CD8-positive, alpha-beta memory T cell (primary cell): ENCODE data around the gene PPP1R1C. TPM values are rescaled to one million over a fixed set of nuclear protein-coding genes. Genes with fewer than 3 reads are reported as not detected.

ENCODE experiments used
- CTCF ChIA-PET: fragments of 350-600 bp; sonication (Branson Sonifier 250); formaldehyde crosslinking; loops from one replicate; lab custom pipeline; 2021; ENCODE audit warnings: antibody characterized with exemption; lab: Charles Lee
- POLR2A ChIA-PET: fragments of 350-600 bp; sonication (Branson Sonifier 250); formaldehyde crosslinking; loops from one replicate; lab custom pipeline; 2021; ENCODE audit warnings: antibody characterized with exemption; lab: Charles Lee
- DNase-seq, 5 donors: peaks; one replicate each; pipeline versions ENCODE4 v3.0.0 to v3.0.0-alpha.2; 2020 to 2022; ENCODE audit warnings: mixed read lengths in 1 of 5
- H3K27ac ChIP-seq: one replicate; pipeline ENCODE4 v1.7.0; 2013; ENCODE audit warnings: low read depth, mild to moderate bottlenecking, low read length, moderate library complexity
- H3K27me3 ChIP-seq: 2 replicates; pipeline ENCODE4 v1.7.0; 2013; ENCODE audit warnings: low read length, mild to moderate bottlenecking; ENCODE audit not compliant: insufficient read depth, poor library complexity, severe bottlenecking
- H3K36me3 ChIP-seq: 2 replicates; pipeline ENCODE4 v1.7.0; 2013; ENCODE audit warnings: mild to moderate bottlenecking, low read length, moderate library complexity; ENCODE audit not compliant: insufficient read depth
- H3K4me1 ChIP-seq: 2 replicates; pipeline ENCODE4 v1.7.0; 2013; ENCODE audit warnings: mild to moderate bottlenecking, low read length, moderate library complexity; ENCODE audit not compliant: insufficient read depth
- H3K4me3 ChIP-seq: 2 replicates; pipeline ENCODE4 v1.7.0; 2013; ENCODE audit warnings: mild to moderate bottlenecking, low read length
- H3K9me3 ChIP-seq: 2 replicates; pipeline ENCODE4 v1.7.0; 2013; ENCODE audit warnings: mild to moderate bottlenecking, low read length
- H3K27ac Mint-ChIP-seq, 8 donors: one replicate each; pipeline ENCODE4 v1.8.0; 2020 to 2021; ENCODE audit warnings: mixed read lengths in 8 of 8, mild to moderate bottlenecking in 6 of 8, inconsistent platforms in 3 of 8, moderate library complexity in 3 of 8
- H3K27me3 Mint-ChIP-seq, 2 donors: one replicate each; pipeline ENCODE4 v1.8.0; 2020 to 2021; ENCODE audit warnings: mixed read lengths in 2 of 2, mild to moderate bottlenecking in 1 of 2, moderate library complexity in 1 of 2
- H3K36me3 Mint-ChIP-seq, 3 donors: one replicate each; pipeline ENCODE4 v1.8.0; 2020 to 2021; ENCODE audit warnings: mixed read lengths in 3 of 3, inconsistent platforms in 1 of 3, mild to moderate bottlenecking in 1 of 3
- H3K4me1 Mint-ChIP-seq, 3 donors: one replicate each; pipeline ENCODE4 v1.8.0; 2020 to 2021; ENCODE audit warnings: mixed read lengths in 3 of 3, inconsistent platforms in 1 of 3, mild to moderate bottlenecking in 1 of 3
- H3K4me3 Mint-ChIP-seq, 7 donors: one replicate each; pipeline ENCODE4 v1.8.0; 2020 to 2021; ENCODE audit warnings: mixed read lengths in 7 of 7, mild to moderate bottlenecking in 6 of 7, moderate library complexity in 4 of 7, inconsistent platforms in 2 of 7
- H3K9me3 Mint-ChIP-seq, 5 donors: one replicate each; pipeline ENCODE4 v1.8.0; 2020 to 2022; ENCODE audit warnings: mixed read lengths in 5 of 5, mild to moderate bottlenecking in 3 of 5, moderate library complexity in 2 of 5, inconsistent platforms in 1 of 5
- polyA plus RNA-seq: library from polyadenylated mRNA; unstranded; fragments of 300-500 nt; fragmentation: Illumina TruSeq; gene quantifications from one replicate; pipeline ENCODE4 v1.2.3, GENCODE V29; 2021
- total RNA-seq, 2 experiments: library from RNA; stranded (reverse); gene quantifications; one replicate each; pipeline ENCODE4 v1.2.3, GENCODE V29; 2021

PPP1R1C gene
- total and polyA plus RNA-seq, 3 experiments from 2014 or later: not detected

DNA sequence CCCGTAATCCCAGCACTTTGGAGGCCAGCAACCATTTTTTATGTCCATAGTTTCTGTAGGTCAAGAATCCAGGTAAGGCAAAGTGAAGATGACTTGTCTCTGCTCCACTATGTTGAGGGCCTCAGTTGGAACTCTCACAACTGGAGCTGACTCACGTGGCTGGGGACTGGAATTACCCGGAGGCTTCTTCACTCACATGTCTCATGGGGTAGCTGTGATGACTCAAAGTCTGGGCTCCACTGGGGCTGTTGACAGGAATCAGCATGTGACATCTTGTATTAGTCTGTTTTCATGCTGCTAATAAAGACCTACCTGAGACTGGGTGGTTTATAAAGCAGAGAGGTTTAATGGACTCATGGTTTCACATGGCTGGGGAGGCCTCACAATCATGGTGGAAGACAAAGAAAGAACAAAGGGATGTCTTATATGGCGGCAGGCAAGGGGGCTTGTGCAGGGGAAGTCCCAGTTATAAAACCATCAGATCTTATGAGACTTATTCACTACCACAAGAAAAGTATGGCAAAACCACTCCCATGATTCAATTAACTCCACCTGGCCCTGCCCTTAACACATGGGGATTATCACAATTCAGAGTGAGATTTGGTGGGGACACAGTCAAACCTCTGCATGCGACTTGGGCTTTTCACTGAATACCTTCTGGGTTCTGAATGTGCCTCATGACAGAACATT is 7.8 kb upstream of the PPP1R1C start:
- H3K4me3 ChIP-seq: no peak overlapping the region
- no peaks in the 10 kb centered on the region for H3K27me3 ChIP-seq
- H3K27me3 Mint-ChIP-seq: peaks cover 5 to 11% of the 10 kb centered on the region in 2 donors
- ChIA-PET CTCF (no interaction called here), POLR2A (no interaction called here)
- no peak for DNase-seq
- H3K4me1 Mint-ChIP-seq: no peaks in the 10 kb centered on the region
- H3K27ac Mint-ChIP-seq: no peak overlapping the region
- H3K36me3 ChIP-seq: no peaks in the 10 kb centered on the region
- no peaks in the 10 kb centered on the region for H3K9me3 ChIP-seq
- H3K9me3 Mint-ChIP-seq: no peaks in the 10 kb centered on the region
- no peaks in the 10 kb centered on the region for H3K4me1 ChIP-seq
- H3K27ac ChIP-seq: no peak overlapping the region
- H3K36me3 Mint-ChIP-seq: no peaks in the 10 kb centered on the region
- no peak overlapping the region for H3K4me3 Mint-ChIP-seq

DNA sequence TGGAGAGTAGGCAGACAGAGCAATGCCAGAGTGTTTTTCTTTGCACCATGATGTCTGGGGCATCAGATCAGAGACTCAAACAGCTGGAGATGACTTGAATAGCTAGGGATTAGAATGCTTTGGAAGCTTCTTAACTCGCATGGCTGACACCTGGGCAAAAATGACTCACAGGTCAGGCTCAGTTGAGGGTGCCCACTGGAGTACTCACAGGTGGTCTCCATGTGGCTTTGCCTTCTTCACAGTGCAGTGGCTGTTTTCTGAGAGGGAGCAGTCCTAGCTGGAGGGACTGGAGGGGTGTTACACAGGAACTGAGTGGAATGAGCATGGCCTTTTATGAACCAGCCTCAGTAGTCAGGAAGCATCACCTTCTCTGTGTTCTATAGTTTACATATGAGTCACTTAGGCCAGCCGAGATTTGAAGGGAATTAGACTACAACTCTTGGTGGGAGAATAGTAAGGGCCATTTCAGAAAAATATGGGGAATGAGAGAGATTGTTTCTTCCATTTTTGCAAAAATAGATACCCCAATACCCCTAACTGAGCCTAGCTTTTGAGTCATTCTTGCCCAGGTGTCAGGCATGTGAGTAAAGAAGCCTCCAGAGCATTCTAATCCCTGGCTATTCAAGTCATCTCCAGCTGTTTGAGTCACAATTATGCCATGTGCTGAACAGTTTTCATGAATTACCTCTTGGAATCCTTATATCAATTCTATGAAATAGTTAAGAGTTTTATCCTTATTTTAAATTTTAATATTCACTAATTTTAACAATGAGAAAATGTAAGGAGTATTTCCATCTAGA is 7.1 kb upstream of the PPP1R1C start:
- Histone ChIP-seq H3K36me3 (no peaks in the 10 kb centered on the region), H3K4me3 (no peak overlapping the region), H3K9me3 (no peaks in the 10 kb centered on the region), H3K27ac (no peak overlapping the region), H3K4me1 (no peaks in the 10 kb centered on the region), H3K27me3 (no peaks in the 10 kb centered on the region)
- H3K27me3 Mint-ChIP-seq: peaks cover 3 to 10% of the 10 kb centered on the region in 2 donors
- H3K27ac Mint-ChIP-seq: no peak overlapping the region
- H3K4me1 Mint-ChIP-seq: no peaks in the 10 kb centered on the region
- ChIA-PET CTCF (no interaction called here), POLR2A (no interaction called here)
- H3K36me3 Mint-ChIP-seq: no peaks in the 10 kb centered on the region
- H3K4me3 Mint-ChIP-seq: no peak overlapping the region
- DNase-seq: no peak
- no peaks in the 10 kb centered on the region for H3K9me3 Mint-ChIP-seq

DNA sequence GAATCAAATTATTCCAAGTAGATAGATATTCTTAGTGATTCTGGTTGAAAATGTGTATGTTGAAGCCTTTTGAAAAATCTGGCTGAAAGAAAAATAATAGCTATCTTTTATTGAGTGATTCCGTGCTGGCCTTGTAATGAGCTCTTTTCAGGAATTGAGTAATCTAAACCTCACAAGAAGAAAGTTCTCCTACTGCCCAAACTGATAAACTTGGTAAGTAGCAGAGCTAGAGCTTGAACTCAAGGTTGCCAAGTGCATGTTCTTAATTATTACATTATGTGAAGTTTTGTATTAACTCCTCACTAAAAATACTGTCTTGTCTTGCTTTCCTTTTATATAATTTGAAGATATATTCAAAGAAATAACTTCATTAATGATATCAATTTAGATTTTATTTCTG is 1.6 kb upstream of the PPP1R1C start:
- Histone ChIP-seq H3K4me3 (no peak overlapping the region), H3K27me3 (no peaks in the 10 kb centered on the region), H3K36me3 (no peaks in the 10 kb centered on the region), H3K9me3 (no peaks in the 10 kb centered on the region), H3K27ac (no peak overlapping the region), H3K4me1 (no peaks in the 10 kb centered on the region)
- ChIA-PET POLR2A (no interaction called here), CTCF (no interaction called here)
- no peaks in the 10 kb centered on the region for H3K4me1 Mint-ChIP-seq
- H3K27me3 Mint-ChIP-seq: peaks cover 4 to 6% of the 10 kb centered on the region in 2 donors
- DNase-seq: no peak
- H3K36me3 Mint-ChIP-seq: no peaks in the 10 kb centered on the region
- no peak overlapping the region for H3K27ac Mint-ChIP-seq
- H3K9me3 Mint-ChIP-seq: no peaks in the 10 kb centered on the region
- H3K4me3 Mint-ChIP-seq: no peak overlapping the region

DNA sequence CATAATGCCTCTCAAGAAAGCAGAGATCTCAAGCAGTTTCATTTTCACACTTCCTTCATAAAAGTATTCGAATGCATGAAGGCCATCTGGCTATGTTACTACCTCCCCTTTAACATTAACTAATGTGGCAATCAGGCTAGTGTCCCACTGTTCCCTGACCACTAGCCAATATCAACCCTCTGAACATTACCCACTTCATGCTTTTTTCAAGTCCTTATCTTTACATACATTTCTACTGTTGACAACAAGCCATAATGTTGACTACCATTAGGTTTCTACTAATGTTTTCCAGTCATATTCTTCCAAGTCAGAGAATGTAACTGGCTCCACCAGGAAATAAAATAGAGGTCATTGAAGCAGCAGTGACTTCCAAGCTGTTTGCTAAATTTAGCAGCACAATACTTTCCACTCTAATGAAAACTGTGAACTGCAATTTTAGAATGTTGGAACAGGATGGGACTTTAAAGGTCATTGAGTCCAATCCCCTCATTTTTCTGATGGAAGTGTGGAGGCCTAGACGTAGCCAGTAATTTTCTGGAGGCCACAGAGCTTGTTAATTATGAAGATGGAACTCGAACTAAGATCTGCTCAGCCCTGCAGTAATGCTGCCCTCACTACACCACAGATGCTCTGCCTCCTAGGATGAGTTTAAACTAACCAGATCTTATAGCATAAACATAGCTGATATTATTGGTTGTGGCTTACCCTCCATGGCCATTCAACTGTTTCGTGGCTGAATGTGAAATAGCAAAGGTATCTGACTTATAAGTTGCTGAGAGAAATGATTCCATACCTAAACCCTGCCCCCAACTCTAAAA is 630 bp upstream of the PPP1R1C start:
- H3K27me3 Mint-ChIP-seq: peaks cover 6 to 8% of the 10 kb centered on the region in 2 donors
- no peaks in the 10 kb centered on the region for H3K36me3 ChIP-seq
- no peak overlapping the region for H3K4me3 ChIP-seq
- ChIA-PET POLR2A (no interaction called here), CTCF (no interaction called here)
- no peak overlapping the region for H3K27ac ChIP-seq
- H3K4me1 ChIP-seq: no peaks in the 10 kb centered on the region
- no peaks in the 10 kb centered on the region for H3K4me1 Mint-ChIP-seq
- no peaks in the 10 kb centered on the region for H3K36me3 Mint-ChIP-seq
- no peaks in the 10 kb centered on the region for H3K27me3 ChIP-seq
- no peaks in the 10 kb centered on the region for H3K9me3 Mint-ChIP-seq
- no peak for DNase-seq
- no peaks in the 10 kb centered on the region for H3K9me3 ChIP-seq
- no peak overlapping the region for H3K4me3 Mint-ChIP-seq
- no peak overlapping the region for H3K27ac Mint-ChIP-seq

DNA sequence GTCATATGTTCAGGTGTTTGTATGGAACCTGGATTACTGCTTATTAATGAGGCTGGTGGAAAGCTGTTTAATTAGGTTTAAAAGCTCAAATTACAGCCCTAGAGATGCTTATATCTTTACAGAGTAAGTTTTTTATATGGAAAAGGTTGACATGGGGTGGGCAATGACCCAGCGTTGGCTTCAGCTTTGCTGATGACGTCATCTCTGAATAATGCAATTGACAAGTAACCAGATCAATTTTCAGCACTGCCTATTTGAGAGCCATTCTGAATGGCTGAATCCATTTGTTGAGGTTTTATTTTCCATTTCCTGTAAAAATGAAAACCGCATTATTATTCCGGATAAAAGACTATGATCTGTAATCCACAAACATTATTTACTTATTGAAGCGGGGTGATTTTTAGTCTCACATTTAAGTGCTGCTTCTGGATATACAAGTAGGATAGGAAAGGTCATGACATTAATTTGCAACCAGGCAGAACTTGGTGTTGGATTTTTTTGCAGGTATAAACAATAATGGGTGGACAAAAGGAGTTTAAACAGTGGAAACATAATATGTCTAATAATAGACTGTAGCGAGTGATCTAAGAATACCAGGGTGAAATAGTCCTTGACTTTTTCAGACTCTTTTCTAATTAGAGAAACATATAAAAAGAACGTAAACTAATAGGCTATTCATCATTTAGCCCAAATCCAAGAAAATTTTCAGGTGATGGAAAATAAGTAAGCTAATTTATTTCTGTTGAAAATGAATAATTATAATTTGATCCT is 2.7 kb downstream of the PPP1R1C start:
- no peaks in the 10 kb centered on the region for H3K36me3 Mint-ChIP-seq
- H3K27me3 ChIP-seq: no peaks in the 10 kb centered on the region
- no peak overlapping the region for H3K4me3 ChIP-seq
- H3K9me3 ChIP-seq: no peaks in the 10 kb centered on the region
- CTCF ChIA-PET: no interaction called here
- H3K27me3 Mint-ChIP-seq: peaks cover 0 to 14% of the 10 kb centered on the region in 2 donors
- no peak for DNase-seq
- H3K27ac ChIP-seq: no peak overlapping the region
- no peaks in the 10 kb centered on the region for H3K4me1 ChIP-seq
- H3K4me3 Mint-ChIP-seq: no peak overlapping the region
- no peaks in the 10 kb centered on the region for H3K4me1 Mint-ChIP-seq
- no peak overlapping the region for H3K27ac Mint-ChIP-seq
- POLR2A ChIA-PET: no interaction called here
- no peaks in the 10 kb centered on the region for H3K36me3 ChIP-seq
- no peaks in the 10 kb centered on the region for H3K9me3 Mint-ChIP-seq

DNA sequence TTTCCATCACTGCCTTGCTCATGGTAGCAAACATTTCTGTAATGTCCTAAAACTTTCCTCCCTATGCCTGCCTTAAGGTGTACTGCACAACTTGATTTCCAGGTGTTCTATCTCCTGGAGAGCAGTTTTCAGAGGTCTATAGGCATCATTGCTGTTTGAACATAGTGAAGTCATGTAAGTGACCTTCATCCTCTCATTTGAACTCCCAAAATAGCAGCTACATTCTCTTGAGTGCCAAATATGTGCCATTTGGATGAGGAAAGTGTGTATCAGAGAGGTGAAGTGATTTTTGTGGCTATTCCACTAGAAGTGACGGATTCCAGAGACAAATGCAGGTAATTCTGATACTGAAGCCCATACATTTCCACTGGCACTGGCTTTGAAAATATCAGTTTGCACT is 3.4 kb downstream of the PPP1R1C start:
- no peaks in the 10 kb centered on the region for H3K4me1 ChIP-seq
- Mint-ChIP-seq H3K4me1 (no peaks in the 10 kb centered on the region), H3K36me3 (no peaks in the 10 kb centered on the region), H3K4me3 (no peak overlapping the region), H3K9me3 (no peaks in the 10 kb centered on the region), H3K27ac (no peak overlapping the region), H3K27me3 (peaks cover 0 to 14% of the 10 kb centered on the region in 2 donors)
- no peaks in the 10 kb centered on the region for H3K9me3 ChIP-seq
- no peak for DNase-seq
- ChIA-PET CTCF (no interaction called here), POLR2A (no interaction called here)
- no peaks in the 10 kb centered on the region for H3K36me3 ChIP-seq
- no peak overlapping the region for H3K27ac ChIP-seq
- no peaks in the 10 kb centered on the region for H3K27me3 ChIP-seq
- H3K4me3 ChIP-seq: no peak overlapping the region

DNA sequence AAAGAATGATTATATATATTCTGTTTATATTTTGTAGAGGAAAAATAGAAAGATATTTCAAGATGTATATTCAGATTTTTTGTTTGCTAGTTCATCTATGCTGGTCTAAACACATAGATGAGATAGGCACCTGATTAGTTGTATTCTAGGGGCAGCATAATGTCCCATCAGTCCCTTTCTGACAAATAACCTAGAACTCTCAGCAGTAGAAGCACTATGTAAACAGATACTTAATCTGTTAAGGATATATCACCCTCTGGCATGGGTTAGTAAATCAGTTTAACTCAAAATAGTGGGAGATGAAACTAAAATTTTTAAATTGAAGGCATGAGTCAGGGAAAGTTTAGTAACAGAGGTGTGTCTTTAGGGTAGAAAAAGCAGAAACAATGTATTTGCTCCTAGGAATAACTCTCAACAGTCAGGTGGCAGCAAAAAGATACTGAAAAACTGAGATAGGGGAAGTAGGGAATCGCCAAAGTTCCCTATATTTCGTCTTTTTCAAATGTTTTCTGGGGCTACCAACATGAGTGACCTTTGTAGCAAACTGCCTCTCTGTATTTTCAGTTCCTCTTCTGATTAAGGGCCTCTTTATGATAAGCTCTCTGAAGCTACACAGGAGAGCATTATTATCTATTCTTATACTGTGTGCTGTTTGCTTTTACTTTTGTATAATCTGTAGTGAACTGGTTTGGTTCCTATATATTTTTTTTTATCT is 5.7 kb downstream of the PPP1R1C start:
- H3K9me3 Mint-ChIP-seq: no peaks in the 10 kb centered on the region

More for the DNA sequence above, 5.7 kb downstream of the PPP1R1C start:
- Histone ChIP-seq H3K27ac (no peak overlapping the region), H3K27me3 (no peaks in the 10 kb centered on the region), H3K9me3 (no peaks in the 10 kb centered on the region), H3K4me3 (no peak overlapping the region), H3K4me1 (no peaks in the 10 kb centered on the region), H3K36me3 (no peaks in the 10 kb centered on the region)
- Mint-ChIP-seq H3K27me3 (peaks cover 2 to 14% of the 10 kb centered on the region in 2 donors), H3K36me3 (no peaks in the 10 kb centered on the region), H3K27ac (no peak overlapping the region), H3K4me3 (no peak overlapping the region), H3K4me1 (no peaks in the 10 kb centered on the region)
- no peak for DNase-seq
- CTCF ChIA-PET: no interaction called here
- POLR2A ChIA-PET: no interaction called here
